ENCODE measurements around the gene PLXNA4. TPM values are rescaled to one million over a fixed set of nuclear protein-coding genes. Genes with fewer than 3 reads are reported as not detected.
"Not testable (repeated sequence)": the region's sequence is repeated elsewhere in the genome, so short reads cannot be mapped to it uniquely, and the experiment has no call there.

The PLXNA4 gene
- polyA plus RNA-seq, 1 donor (not counting 4 experiments of a cell fraction or from before 2014, with no cell fraction given) = 0.01 TPM

GRCh38 chr7:132179681-132180080 is 396.6 kb downstream of the PLXNA4 start:
- Histone ChIP-seq H3K27ac (ENCODE audit: control insufficient read depth, insufficient read depth, low read length) (no peak overlapping the region), H3K4me1 (ENCODE audit: control insufficient read depth, extremely low read depth, insufficient read depth, low read length) (peaks cover 8% of the 10 kb centered on the region), H3K9ac (ENCODE audit: control insufficient read depth, extremely low read depth, insufficient read depth, low read length) (no peak overlapping the region), H3K27me3 (ENCODE audit: control insufficient read depth, extremely low read depth, insufficient read depth, low read length) (peaks cover 3% of the 10 kb centered on the region), H3K9me3 (ENCODE audit: control insufficient read depth, low read depth, low read length) (no peaks in the 10 kb centered on the region), H3K36me3 (ENCODE audit: control insufficient read depth in 2 of 2, extremely low read depth in 1 of 2, insufficient read depth in 2 of 2, low read length in 2 of 2) (no peaks in the 10 kb centered on the region), H3K9me1 (ENCODE audit: control insufficient read depth, extremely low read depth, insufficient read depth, low read length) (no peaks in the 10 kb centered on the region), H3K79me2 (ENCODE audit: control insufficient read depth, insufficient read depth, low read length) (no peaks in the 10 kb centered on the region), H2AFZ (ENCODE audit: control insufficient read depth, low read length) (no peak overlapping the region), H4K20me1 (ENCODE audit: control insufficient read depth, extremely low read depth, insufficient read depth, low read length) (no peaks in the 10 kb centered on the region), H3K4me3 (ENCODE audit: control insufficient read depth in 2 of 3, extremely low read depth in 1 of 3, insufficient read depth in 2 of 3, low read depth in 1 of 3, low read length in 3 of 3) (no peak overlapping the region), H3K4me2 (ENCODE audit: control insufficient read depth, extremely low read depth, insufficient read depth, low read depth, low read length) (no peak overlapping the region)
- TF ChIP-seq EZH2 (IDR thresholded peaks at IDR 0.05; ENCODE audit: low read length) (no peak), CTCF (optimal IDR thresholded peaks at IDR 0.05 in 1 of 3, IDR thresholded peaks at IDR 0.05 in 1 of 3, conservative IDR thresholded peaks at IDR 0.05 in 1 of 3; ENCODE audit: extremely low read depth in 1 of 3, insufficient read depth in 2 of 3, low read length in 3 of 3) (no peak)
- DNase-seq (ENCODE audit: low read depth, low spot score) = no peak
- dilution Hi-C loops (cut with MboI; ENCODE audit: extremely low pct_ligation_motif_present, low sequenced_read_pairs) = no loop called here
- FAIRE-seq = no peak

DNA sequence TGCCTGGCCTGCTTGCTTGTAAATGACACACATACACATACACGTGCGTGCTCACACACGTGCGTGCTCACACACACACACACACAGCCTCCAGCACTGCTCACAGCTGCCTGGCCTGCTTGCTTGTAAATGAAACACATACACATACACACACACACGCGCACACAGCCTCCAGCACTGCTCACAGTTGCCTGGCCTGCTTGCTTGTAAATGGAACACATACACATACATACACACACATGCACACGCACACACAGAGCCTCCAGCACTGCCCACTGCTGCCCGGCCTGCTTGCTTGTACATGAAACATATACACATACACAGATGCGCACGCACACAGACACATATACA is 397.2 kb downstream of the PLXNA4 start:
- H3K9me1 ChIP-seq (ENCODE audit: control insufficient read depth, extremely low read depth, insufficient read depth, low read length) = no peaks in the 10 kb centered on the region
- no peak overlapping the region for H3K9ac ChIP-seq (ENCODE audit: control insufficient read depth, extremely low read depth, insufficient read depth, low read length)
- DNase-seq (ENCODE audit: low read depth, low spot score) = no peak
- TF ChIP-seq EZH2 (IDR thresholded peaks at IDR 0.05; ENCODE audit: low read length) (no peak), CTCF (optimal IDR thresholded peaks at IDR 0.05 in 1 of 3, IDR thresholded peaks at IDR 0.05 in 1 of 3, conservative IDR thresholded peaks at IDR 0.05 in 1 of 3; ENCODE audit: extremely low read depth in 1 of 3, insufficient read depth in 2 of 3, low read length in 3 of 3) (no peak)
- no peak overlapping the region for H3K4me3 ChIP-seq (ENCODE audit: control insufficient read depth in 2 of 3, extremely low read depth in 1 of 3, insufficient read depth in 2 of 3, low read depth in 1 of 3, low read length in 3 of 3)
- no peaks in the 10 kb centered on the region for H3K9me3 ChIP-seq (ENCODE audit: control insufficient read depth, low read depth, low read length)
- FAIRE-seq = no peak
- no peaks in the 10 kb centered on the region for H3K36me3 ChIP-seq (ENCODE audit: control insufficient read depth in 2 of 2, extremely low read depth in 1 of 2, insufficient read depth in 2 of 2, low read length in 2 of 2)
- H3K4me2 ChIP-seq (ENCODE audit: control insufficient read depth, extremely low read depth, insufficient read depth, low read depth, low read length) = no peak overlapping the region
- H4K20me1 ChIP-seq (ENCODE audit: control insufficient read depth, extremely low read depth, insufficient read depth, low read length) = no peaks in the 10 kb centered on the region
- H3K27ac ChIP-seq (ENCODE audit: control insufficient read depth, insufficient read depth, low read length) = no peak overlapping the region
- dilution Hi-C loops (cut with MboI; ENCODE audit: extremely low pct_ligation_motif_present, low sequenced_read_pairs) = no loop called here
- no peaks in the 10 kb centered on the region for H3K79me2 ChIP-seq (ENCODE audit: control insufficient read depth, insufficient read depth, low read length)
- peaks cover 6% of the 10 kb centered on the region for H3K27me3 ChIP-seq (ENCODE audit: control insufficient read depth, extremely low read depth, insufficient read depth, low read length)
- H3K4me1 ChIP-seq (ENCODE audit: control insufficient read depth, extremely low read depth, insufficient read depth, low read length) = peaks cover 8% of the 10 kb centered on the region
- no peak overlapping the region for H2AFZ ChIP-seq (ENCODE audit: control insufficient read depth, low read length)

DNA sequence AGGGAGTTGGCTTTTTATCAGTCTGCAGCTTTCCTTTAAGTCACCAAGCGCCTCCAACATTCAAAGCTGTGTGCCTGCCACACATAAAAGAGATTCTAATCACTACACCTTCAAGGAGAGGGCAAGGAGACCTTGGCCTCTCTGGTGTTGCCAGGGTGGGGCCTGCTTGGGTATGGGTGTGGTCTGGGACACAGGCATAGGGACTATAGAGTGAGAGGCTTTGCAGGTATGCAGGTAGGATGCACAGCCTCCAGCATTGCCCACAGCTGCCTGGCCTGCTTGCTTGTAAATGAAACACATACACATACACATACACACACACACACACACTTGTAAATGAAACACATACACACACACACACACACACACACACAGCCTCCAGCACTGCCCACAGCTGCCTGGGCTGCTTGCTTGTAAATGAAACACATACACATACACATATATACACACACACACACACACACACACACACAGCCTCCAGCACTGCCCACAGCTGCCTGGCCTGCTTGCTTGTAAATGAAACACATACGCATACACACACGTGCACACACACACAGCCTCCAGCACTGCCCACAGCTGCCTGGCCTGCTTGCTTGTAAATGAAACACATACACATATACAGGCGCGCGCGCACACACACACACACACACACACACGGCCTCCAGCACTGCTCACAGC is 397.7 kb downstream of the PLXNA4 start:
- H3K4me2 ChIP-seq (ENCODE audit: control insufficient read depth, extremely low read depth, insufficient read depth, low read depth, low read length); H3K4me3 ChIP-seq (ENCODE audit: control insufficient read depth in 2 of 3, extremely low read depth in 1 of 3, insufficient read depth in 2 of 3, low read depth in 1 of 3, low read length in 3 of 3); H3K9me1 ChIP-seq (ENCODE audit: control insufficient read depth, extremely low read depth, insufficient read depth, low read length); DNase-seq (ENCODE audit: low read depth, low spot score); dilution Hi-C loops (cut with MboI; ENCODE audit: extremely low pct_ligation_motif_present, low sequenced_read_pairs); H3K4me1 ChIP-seq (ENCODE audit: control insufficient read depth, extremely low read depth, insufficient read depth, low read length); H3K27me3 ChIP-seq (ENCODE audit: control insufficient read depth, extremely low read depth, insufficient read depth, low read length); H4K20me1 ChIP-seq (ENCODE audit: control insufficient read depth, extremely low read depth, insufficient read depth, low read length); FAIRE-seq; H3K9me3 ChIP-seq (ENCODE audit: control insufficient read depth, low read depth, low read length); H3K79me2 ChIP-seq (ENCODE audit: control insufficient read depth, insufficient read depth, low read length); H3K9ac ChIP-seq (ENCODE audit: control insufficient read depth, extremely low read depth, insufficient read depth, low read length); H2AFZ ChIP-seq (ENCODE audit: control insufficient read depth, low read length); H3K27ac ChIP-seq (ENCODE audit: control insufficient read depth, insufficient read depth, low read length); H3K36me3 ChIP-seq (ENCODE audit: control insufficient read depth in 2 of 2, extremely low read depth in 1 of 2, insufficient read depth in 2 of 2, low read length in 2 of 2): not testable (repeated sequence)

Measured in keratinocyte (primary cell).